NCI-H2196 (cell line): ENCODE measurements around the gene SERINC4.
A peak's percentile ranks its signal among the peaks of the same experiment; 100 is the strongest.

ENCODE experiments used
- DNase-seq: peaks from one replicate; lab custom pipeline; 2025; ENCODE audit not compliant: unreplicated experiment; lab: John Stamatoyannopoulos, UW

The SERINC4 gene

DNA sequence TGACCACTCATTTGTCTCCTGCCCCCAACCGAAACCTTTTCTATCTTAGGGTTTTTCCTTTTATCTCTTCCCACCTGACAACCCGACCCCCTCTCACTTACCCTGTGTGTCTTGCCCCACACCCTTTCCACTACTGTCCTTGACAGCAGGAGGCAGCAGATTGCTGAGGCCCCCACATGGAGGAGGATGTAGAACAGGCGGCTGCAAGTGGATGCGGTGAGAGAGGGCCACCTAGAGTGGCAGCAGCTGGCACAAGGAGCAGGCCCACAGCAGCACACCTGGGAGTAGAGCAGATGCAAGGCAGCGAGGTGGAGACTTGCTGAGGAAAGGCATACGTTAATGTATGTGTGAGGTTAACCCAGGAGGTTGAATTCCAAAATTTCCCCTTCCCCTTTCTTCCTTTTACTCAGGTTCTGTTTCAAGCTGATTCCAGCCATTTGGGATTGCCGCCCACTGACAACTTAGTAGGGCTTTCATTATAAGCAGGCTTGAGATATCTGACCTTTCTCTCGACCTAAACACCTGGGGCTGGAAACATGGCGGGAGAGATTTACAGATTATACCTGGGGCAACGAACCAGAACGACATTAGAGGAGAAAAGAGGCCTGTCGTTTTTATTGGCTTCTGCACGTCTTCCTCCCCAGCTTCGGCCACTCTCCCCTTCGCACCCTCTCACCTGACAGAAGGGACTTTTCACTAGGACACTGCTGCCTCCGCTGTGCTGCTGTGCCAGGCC, 643 bp downstream of the SERINC4 start:
- peak; percentile 25 for DNase-seq

GRCh38 chr15:43796566-43796965, 3.5 kb downstream of the SERINC4 start:
- DNase-seq: no peak

GRCh38 chr15:43795997-43796396, 4.0 kb downstream of the SERINC4 start:
- DNase-seq: no peak

DNA sequence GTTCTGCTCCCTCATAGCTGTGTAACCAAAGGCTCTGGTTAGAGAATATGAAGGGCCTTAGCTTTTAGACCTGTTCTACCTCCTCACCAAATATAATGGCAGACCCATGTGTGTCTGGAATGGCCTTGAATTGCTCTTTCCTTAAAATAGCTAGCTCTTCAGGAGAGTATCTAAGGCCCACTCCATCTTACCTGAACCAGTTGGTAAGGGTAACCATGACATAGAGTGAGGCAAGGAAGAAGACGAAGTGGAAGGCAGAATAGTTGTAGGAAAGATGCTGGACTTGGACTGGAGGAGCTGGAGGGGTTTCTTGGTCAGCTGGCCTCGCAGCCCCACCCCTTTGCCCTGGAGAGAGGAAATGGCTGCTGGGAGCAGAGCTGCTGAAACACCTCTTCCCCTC, 4.8 kb downstream of the SERINC4 start:
- DNase-seq: no peak

DNA sequence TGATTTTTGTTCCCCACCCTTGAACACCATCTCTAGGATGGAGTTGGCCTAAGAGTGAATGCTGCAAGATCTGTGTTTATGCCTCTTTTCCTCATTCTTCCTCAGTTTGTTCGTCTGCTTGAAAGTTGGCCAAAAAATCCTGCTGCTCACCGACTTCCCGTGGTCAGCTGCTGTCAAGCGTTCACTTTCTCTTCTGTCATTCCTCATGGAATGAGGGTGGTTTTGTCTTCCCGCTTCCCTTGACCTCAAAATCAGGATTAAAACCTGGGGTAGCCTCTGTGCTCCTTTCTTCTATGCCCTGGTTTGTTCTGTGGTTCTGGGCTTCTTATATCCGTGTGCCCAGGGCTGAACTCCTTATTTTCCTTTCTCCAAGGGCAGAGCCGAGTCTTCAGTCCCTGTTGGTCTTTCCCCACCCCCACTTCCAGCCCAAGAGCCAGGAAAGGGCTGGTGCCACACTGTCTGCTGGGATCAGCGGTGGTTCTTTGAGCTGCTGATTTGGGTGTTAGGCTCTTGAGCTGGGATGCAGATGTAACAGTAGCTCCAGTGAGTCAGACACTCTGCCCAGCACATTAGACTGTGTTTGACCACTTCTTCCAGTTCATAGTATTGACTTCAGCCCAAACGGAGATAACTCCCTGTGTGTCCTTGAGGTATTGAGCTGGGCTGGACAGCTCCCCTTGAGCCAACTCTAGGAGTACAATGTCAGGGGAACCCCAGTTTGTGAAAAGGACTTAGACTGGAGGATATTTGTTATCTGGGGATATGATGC, 5.6 kb downstream of the SERINC4 start:
- DNase-seq: peak; percentile 34

- DNase-seq: no peak
Observed at GRCh38 chr15:43793647-43794046, 6.4 kb downstream of the SERINC4 start.

DNA sequence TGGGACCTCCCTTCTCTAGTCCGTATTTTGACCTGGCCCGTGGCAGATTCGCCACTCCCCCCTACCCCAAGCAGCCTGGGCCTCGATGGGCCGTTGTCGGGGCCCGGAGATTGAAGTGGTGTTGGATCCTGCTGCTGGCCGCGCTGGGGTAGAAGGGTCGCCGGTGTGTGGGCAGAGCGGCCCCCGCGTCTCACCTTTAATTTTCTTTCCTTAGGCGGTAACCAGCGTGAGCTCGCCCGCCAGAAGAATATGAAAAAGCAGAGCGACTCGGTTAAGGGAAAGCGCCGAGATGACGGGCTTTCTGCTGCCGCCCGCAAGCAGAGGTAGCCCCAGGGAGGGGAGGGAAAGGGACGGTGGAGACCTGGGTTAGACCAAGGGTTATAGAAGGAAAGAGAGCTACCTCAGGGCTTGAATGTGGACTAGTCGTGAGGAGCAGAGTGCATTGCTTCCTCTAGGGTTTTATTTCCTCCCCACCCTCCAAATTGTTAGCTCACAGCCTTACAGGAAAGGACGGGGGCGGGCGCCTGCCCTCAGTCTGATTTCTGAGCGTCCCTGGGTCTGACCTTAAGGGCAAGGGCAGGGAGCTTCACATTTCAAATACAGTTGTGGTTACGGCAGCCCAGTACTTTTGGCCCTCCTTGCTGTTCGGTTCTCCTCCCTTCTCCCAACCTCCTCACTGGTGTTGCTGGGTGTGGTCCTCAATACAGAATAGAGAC, 7.1 kb downstream of the SERINC4 start:
- DNase-seq: no peak

GRCh38 chr15:43791993-43792760, 7.8 kb downstream of the SERINC4 start, which contains the start of gene SERF2:
SERF2 (plus strand) TSS chr15:43792320; CDS start chr15:43792377, 57 bp downstream.
- DNase-seq: peak; percentile 94

- no peak for DNase-seq
Observed at GRCh38 chr15:43789409-43789808, 10.6 kb downstream of the SERINC4 start.

DNA sequence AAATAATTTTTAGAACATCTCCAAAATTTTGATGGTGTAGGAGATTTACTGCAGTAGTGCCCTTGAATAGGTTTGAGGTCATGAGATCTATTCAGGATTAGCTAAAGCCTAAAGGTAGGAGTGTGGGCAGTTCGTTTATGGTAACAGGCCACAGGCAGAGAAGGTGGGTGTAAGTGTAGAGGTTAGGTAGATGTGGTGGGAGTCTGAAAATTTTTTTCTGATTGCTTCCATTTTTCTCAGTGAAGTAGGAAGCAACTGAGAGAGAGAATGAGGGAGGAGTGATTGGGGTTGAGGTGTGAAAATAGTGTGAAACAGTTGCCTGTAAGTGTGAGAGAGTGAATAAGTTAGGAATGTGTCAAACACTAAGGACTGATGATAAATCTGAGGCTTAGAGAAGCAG, 21.0 kb downstream of the SERINC4 start:
- DNase-seq: no peak

GRCh38 chr15:43777267-43777914, 22.6 kb downstream of the SERINC4 start:
- peak; percentile 76 for DNase-seq

DNA sequence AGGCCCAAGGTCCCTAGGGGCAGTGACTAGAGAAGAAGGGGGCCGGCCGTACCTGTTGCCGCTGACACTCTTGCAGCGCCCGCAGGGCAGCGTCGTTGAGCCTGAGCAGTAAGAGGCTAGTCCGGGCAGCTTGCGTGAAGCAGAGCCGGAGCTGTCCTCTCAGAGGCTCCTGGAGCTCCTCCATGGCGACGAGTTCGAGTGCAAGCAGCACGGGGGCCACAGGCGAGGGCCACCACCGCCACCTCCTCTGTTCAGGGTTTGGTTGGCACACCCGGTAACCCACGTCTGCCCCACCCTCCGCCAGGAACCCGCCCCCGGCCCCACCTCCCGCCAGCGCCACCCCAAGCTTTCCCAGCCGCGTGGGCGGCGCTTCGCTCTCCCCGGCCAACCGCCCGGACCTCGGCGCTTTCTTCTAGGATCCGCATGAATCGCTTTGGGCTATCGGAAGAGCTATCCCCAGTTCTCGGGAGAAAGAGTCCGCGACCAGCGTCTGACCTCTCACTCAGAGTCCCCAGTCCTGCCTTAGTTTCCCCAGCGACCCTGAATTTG, 23.2 kb downstream of the SERINC4 start, which contains the start of gene ELL3:
Gene ELL3, minus strand, starts transcription at position 249 of the 549 bp plus-strand sequence. Its CDS starts 65 bp downstream, at position 184.
- peak; percentile 69 for DNase-seq

GRCh38 chr15:43776101-43776717, 23.8 kb downstream of the SERINC4 start:
- peak; percentile 5 for DNase-seq

DNA sequence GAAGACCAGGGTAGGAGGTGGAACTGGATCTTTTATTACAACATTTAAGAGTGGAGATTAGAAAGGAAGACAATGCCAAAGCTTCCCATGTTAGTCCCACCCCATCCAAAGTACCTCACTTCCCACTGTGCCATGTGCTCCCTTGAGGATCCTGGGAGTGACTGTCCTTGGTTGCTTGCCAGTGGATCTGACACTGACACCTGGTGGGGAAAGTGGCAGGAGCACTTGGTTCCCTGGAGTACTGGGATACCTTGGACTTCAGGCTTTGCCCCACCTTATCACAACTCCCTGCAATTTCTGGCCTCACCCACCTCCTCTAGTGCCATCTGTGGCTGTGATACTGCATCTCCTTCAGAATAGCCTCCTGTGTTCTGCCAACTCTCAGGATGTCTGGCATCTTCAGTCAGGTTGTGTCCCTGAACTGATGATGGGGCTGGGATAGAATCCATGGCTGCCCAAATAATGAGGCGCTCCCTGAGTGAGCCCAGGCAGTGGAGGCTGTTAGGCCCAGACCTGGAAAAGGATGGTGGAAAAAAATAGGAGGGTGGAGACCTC, 24.5 kb downstream of the SERINC4 start:
- peak; percentile 61 for DNase-seq

- no peak for DNase-seq
Observed at GRCh38 chr15:43774062-43774461, 26.0 kb downstream of the SERINC4 start.

DNA sequence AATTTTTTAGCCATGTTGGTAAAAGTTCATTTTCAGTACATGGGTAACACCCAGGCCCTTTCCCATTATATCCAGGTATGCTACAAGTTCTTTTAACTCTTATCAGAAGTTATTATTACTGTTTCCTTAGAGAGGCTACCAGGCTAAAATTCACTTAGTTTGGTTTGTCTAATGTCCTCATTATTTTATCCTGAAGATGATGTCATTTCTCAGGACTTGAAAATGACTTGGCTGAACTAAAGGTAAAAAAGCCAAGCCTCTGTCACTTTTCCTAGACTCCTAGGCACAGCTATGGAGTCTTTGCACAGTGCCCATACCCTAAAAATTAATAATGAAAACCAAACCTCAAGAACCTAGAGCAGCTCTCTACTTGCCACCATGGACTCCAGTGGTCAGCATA, 27.4 kb downstream of the SERINC4 start:
- no peak for DNase-seq

DNA sequence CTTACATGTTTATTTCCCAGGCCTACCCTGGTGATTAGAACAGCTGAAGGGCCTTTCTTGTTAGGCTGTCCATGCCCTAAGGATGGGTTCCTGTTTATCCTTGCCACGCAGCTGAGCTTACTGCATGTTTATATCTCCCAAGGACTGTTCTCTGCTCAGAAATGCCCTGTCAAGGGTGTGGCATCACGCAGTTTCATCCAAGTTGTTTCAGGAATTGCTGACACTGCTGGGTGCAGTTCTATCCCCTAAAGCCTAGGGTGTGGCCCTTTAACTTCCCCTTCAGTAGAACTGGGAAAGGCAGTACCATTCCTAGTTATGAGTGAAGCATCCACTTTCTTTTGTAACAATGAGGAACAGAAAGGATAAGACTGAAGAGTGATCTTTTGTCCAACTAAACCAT, 28.2 kb downstream of the SERINC4 start:
- no peak for DNase-seq

DNA sequence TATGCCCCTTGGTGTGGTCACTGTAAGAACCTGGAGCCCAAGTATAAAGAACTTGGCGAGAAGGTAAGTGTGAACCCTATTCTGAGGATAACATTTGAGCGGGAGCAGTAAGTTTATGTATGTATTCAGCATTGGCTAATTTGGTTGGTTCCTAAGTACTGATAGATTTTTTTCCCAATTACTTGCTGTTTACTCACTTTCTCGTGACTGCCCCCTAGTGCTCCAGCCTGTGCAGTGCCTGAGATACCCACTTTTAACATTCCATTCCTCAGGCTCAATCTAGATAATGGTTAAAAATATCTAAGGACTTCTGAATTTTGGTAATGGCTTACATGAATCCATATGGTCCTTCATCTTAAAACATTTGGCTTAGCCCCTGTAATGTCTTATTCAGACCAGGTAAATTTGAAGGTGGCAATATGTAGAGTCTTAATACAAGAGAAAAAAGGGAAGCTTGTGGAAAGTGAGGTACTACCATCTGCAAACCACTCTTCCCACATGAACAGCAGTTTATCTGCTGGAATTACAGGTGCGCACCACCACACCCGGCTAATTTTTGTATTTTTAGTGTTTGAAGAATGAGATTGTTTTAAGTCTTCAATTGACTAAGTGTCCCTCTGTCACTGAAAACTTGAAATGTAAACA, 30.3 kb downstream of the SERINC4 start:
- peak; percentile 29 for DNase-seq
